Panc1 (cell line): Measurements from ENCODE around the gene PTTG1IP. TPM values are rescaled to one million over a fixed set of nuclear protein-coding genes. Genes with fewer than 3 reads are reported as not detected.

Experiments used
- ATAC-seq: fragments of 200-7000 bp; cut with Tn5 transposase; 2 replicates; pipeline ENCODE4 v1.9.1; 2020; ENCODE audit warnings: mild to moderate bottlenecking, moderate library complexity
- BruUV-seq: library from RNA; stranded (reverse); fragments of 400-500 nt; replicated peaks from 2 replicates; lab custom pipeline; 2021; lab: Mats Ljungman, UMichigan
- CTCF ChIA-PET: fragments of 300-600 bp; sonication (Branson Sonifier 250); formaldehyde crosslinking; loops from one replicate; lab custom pipeline; 2022; ENCODE audit warnings: antibody characterized with exemption; lab: Charles Lee
- POLR2A ChIA-PET: fragments of 300-600 bp; sonication (Branson Sonifier 250); formaldehyde crosslinking; loops from one replicate; lab custom pipeline; 2022; ENCODE audit warnings: antibody characterized with exemption; lab: Charles Lee
- DNase-seq: peaks from one replicate; pipeline ENCODE4 v3.0.0-alpha.2; 2010; ENCODE audit warnings: low read depth, low spot score
- H3K27ac ChIP-seq: 2 replicates; pipeline ENCODE4 v1.5.1; 2011; ENCODE audit warnings: mild to moderate bottlenecking, low read length, inconsistent platforms
- H3K27me3 ChIP-seq: fragments of 200-500 bp; sonication (Bioruptor generic); 2 replicates; pipeline ENCODE4 v1.6.0; 2014; ENCODE audit warnings: low read length, inconsistent platforms; ENCODE audit not compliant: control insufficient read depth, insufficient read depth
- H3K36me3 ChIP-seq: fragments of 200-500 bp; sonication (Bioruptor generic); 2 replicates; pipeline ENCODE4 v1.5.1; 2014; ENCODE audit warnings: inconsistent platforms, mild to moderate bottlenecking, low read length, moderate library complexity; ENCODE audit not compliant: control insufficient read depth, insufficient read depth
- H3K4me1 ChIP-seq: 2 replicates; pipeline ENCODE4 v1.5.1; 2011; ENCODE audit warnings: inconsistent platforms, mild to moderate bottlenecking, low read length, moderate library complexity; ENCODE audit not compliant: control insufficient read depth, insufficient read depth
- H3K4me3 ChIP-seq, 2 experiments: 2 replicates each; pipeline ENCODE4 v1.5.1; 2011 to 2012; ENCODE audit warnings: low read depth in 2 of 2, low read length in 2 of 2, mild to moderate bottlenecking in 2 of 2, inconsistent platforms in 1 of 2, moderate library complexity in 1 of 2
- H3K9me3 ChIP-seq: fragments of 200-500 bp; sonication (Bioruptor generic); 2 replicates; pipeline ENCODE4 v1.5.1; 2014; ENCODE audit warnings: low read depth, mild to moderate bottlenecking, inconsistent platforms, low read length, moderate library complexity; ENCODE audit not compliant: control insufficient read depth, insufficient read depth
- CTCF ChIP-seq: fragments of 450-650 bp; IDR thresholded peaks from 2 replicates; pipeline ENCODE4 v1.5.1; 2017; ENCODE audit warnings: mild to moderate bottlenecking
- POLR2AphosphoS5 ChIP-seq: IDR thresholded peaks from 2 replicates; pipeline ENCODE4 v1.6.1; 2012; ENCODE audit warnings: mild to moderate bottlenecking, low read depth, low read length, moderate library complexity
- REST ChIP-seq, 2 experiments: IDR thresholded peaks; 2 replicates each; pipeline ENCODE4 v1.6.1; 2011 to 2012; ENCODE audit warnings: low read depth in 2 of 2, control low read depth in 1 of 2, low read length in 1 of 2, mild to moderate bottlenecking in 1 of 2, moderate library complexity in 1 of 2; ENCODE audit not compliant: insufficient read depth in 1 of 2
- SIN3A ChIP-seq: IDR thresholded peaks from 2 replicates; pipeline ENCODE4 v1.6.1; 2012; ENCODE audit warnings: low read depth, mild to moderate bottlenecking, low read length, moderate library complexity, borderline replicate concordance; ENCODE audit not compliant: insufficient read depth
- TCF7L2 ChIP-seq: IDR thresholded peaks from 2 replicates; pipeline ENCODE4 v1.6.1; 2011; ENCODE audit warnings: mild to moderate bottlenecking, low read depth, low read length, inconsistent platforms
- in situ Hi-C: cut with HindIII; loops from 2 replicates; pipeline ENCODE4 v1.10.0; 2016; ENCODE audit warnings: low sequenced_read_pairs, low pct_unique_long_range_greater_than_20kb
- intact Hi-C: fragments of 100-400 bp; cut with micrococcal nuclease; formaldehyde crosslinking; loops from one replicate; pipeline ENCODE4 v1.10.0; 2022; ENCODE audit not compliant: unreplicated experiment
- total RNA-seq: library from RNA; stranded (reverse); gene quantifications from one replicate; pipeline ENCODE4 v1.2.1, GENCODE V29; 2021; ENCODE audit not compliant: unreplicated experiment

The PTTG1IP gene
- total RNA-seq, 1 experiment from 2014 or later: 226 TPM

GRCh38 chr21:44901391-44902074, 28.0 kb upstream of the PTTG1IP start:
- intact Hi-C loops: no loop called here
- Histone ChIP-seq H3K27me3 (no peaks in the 10 kb centered on the region), H3K36me3 (no peaks in the 10 kb centered on the region), H3K4me1 (no peaks in the 10 kb centered on the region), H3K27ac (no peak overlapping the region), H3K9me3 (no peaks in the 10 kb centered on the region), H3K4me3 (no peak overlapping the region)
- ATAC-seq (no peak), DNase-seq (no peak)
- CTCF ChIA-PET: no interaction called here
- TF ChIP-seq REST (IDR thresholded peaks at IDR 0.05; ENCODE audit: insufficient read depth in 1 of 2, low read depth in 2 of 2, low read length in 1 of 2) (no peak), CTCF (no peak), SIN3A (no peak), POLR2AphosphoS5 (no peak), TCF7L2 (no peak)
- in situ Hi-C loops: no loop called here
- BruUV-seq: no TSS peak
- POLR2A ChIA-PET: no interaction called here

- in situ Hi-C loops: no loop called here
- Histone ChIP-seq H3K27me3 (no peaks in the 10 kb centered on the region), H3K27ac (no peak overlapping the region), H3K4me1 (no peaks in the 10 kb centered on the region), H3K4me3 (no peak overlapping the region), H3K36me3 (no peaks in the 10 kb centered on the region), H3K9me3 (no peaks in the 10 kb centered on the region)
- TF ChIP-seq POLR2AphosphoS5 (no peak), CTCF (no peak), SIN3A (no peak), TCF7L2 (no peak)
- no peak for ATAC-seq
- POLR2A ChIA-PET: no interaction called here
- no peak for DNase-seq
- intact Hi-C loops: no loop called here
- no TSS peak for BruUV-seq
- CTCF ChIA-PET: interaction anchor here (0.6 kb wide), 1 partner anchor 8 kb away, joined by 7 read pairs; no protein-coding TSS in a partner anchor
These were observed 27.2 kb upstream of the PTTG1IP start for GRCh38 chr21:44900559-44901251.
